BJ (cell line): ENCODE data around the gene ODAPH. TPM values are rescaled to one million over a fixed set of nuclear protein-coding genes. Genes with fewer than 3 reads are reported as not detected.

Experiments
- CTCF ChIA-PET: fragments of 350-600 bp; formaldehyde crosslinking; extraction: SDS; loops from one replicate; lab custom pipeline; 2021; ENCODE audit warnings: antibody characterized with exemption, inconsistent platforms; lab: Yijun Ruan, JAX
- POLR2A ChIA-PET: fragments of 300-600 bp; sonication (Branson Sonifier 250); formaldehyde crosslinking; extraction: SDS; loops from one replicate; lab custom pipeline; 2021; ENCODE audit warnings: antibody characterized with exemption; lab: Charles Lee
- DNase-seq: peaks from one replicate; pipeline ENCODE4 v3.0.0-alpha.2; 2011; ENCODE audit warnings: low read depth
- H3K27me3 ChIP-seq: 2 replicates; pipeline ENCODE4 v1.6.0; 2011; ENCODE audit warnings: low read length; ENCODE audit not compliant: control insufficient read depth, insufficient read depth
- H3K36me3 ChIP-seq: 2 replicates; pipeline ENCODE4 v1.5.1; 2011; ENCODE audit warnings: low read length; ENCODE audit not compliant: control insufficient read depth, insufficient read depth
- H3K4me3 ChIP-seq: 2 replicates; pipeline ENCODE4 v1.5.1; 2011; ENCODE audit warnings: low read depth, mild to moderate bottlenecking, control low read depth, low read length
- CTCF ChIP-seq: IDR thresholded peaks from 2 replicates; pipeline ENCODE4 v1.5.1; 2011; ENCODE audit warnings: low read depth, mild to moderate bottlenecking, control low read depth, inconsistent platforms, low read length, moderate library complexity; ENCODE audit not compliant: insufficient read depth
- polyA plus RNA-seq: library from polyadenylated mRNA; depleted of rRNA; stranded (reverse); fragments of >200 nt; gene quantifications from 2 replicates; pipeline ENCODE4 v1.2.3, GENCODE V29; 2011

The ODAPH gene
- polyA plus RNA-seq, 1 experiment = not detected

DNA sequence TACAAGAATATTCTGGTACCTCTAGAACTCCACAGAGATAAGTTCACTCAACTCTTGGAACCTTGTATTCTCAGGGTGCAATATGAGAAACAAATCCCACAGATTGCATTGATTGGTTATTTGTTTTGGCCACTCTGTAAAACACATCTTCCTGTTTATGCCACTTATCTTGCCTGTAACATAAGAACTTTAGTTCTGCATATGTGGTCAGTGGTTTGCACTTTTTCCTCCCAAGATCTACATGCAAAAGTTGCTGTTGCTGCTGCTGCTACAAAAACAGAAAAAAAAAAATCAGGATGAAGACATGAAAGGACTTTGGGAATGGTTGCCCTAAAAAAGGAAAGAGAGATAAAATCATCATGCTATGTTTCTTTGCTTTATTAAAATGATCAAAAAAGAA, 9.6 kb downstream of the ODAPH start:
- no peak for TF ChIP-seq CTCF
- no peak for DNase-seq
- no peaks in the 10 kb centered on the region for H3K27me3 ChIP-seq
- no peak overlapping the region for H3K4me3 ChIP-seq
- CTCF ChIA-PET = no interaction called here
- POLR2A ChIA-PET = no interaction called here
- no peaks in the 10 kb centered on the region for H3K36me3 ChIP-seq

GRCh38 chr4:75566911-75567310, 11.0 kb downstream of the ODAPH start:
- ChIA-PET POLR2A (no interaction called here), CTCF (interaction anchor here (0.6 kb wide), 2 partner anchors 34 to 281 kb away, joined by 3 to 4 read pairs; no protein-coding TSS in a partner anchor)
- no peaks in the 10 kb centered on the region for H3K27me3 ChIP-seq
- no peak overlapping the region for H3K4me3 ChIP-seq
- TF ChIP-seq CTCF = no peak
- DNase-seq = no peak
- H3K36me3 ChIP-seq = no peaks in the 10 kb centered on the region

GRCh38 chr4:75567725-75568124, 11.9 kb downstream of the ODAPH start:
- Histone ChIP-seq H3K27me3 (no peaks in the 10 kb centered on the region), H3K4me3 (no peak overlapping the region), H3K36me3 (no peaks in the 10 kb centered on the region)
- POLR2A ChIA-PET = no interaction called here
- CTCF ChIA-PET = interaction anchor here (0.6 kb wide), 1 partner anchor 33 kb away, joined by 3 read pairs; no protein-coding TSS in a partner anchor
- TF ChIP-seq CTCF = no peak
- no peak for DNase-seq

GRCh38 chr4:75584067-75584466, 28.2 kb downstream of the ODAPH start:
- no peak for DNase-seq
- no peak overlapping the region for H3K4me3 ChIP-seq
- ChIA-PET CTCF (interaction anchor here (1.0 kb wide), 1 partner anchor 9 kb away, joined by 3 read pairs; no protein-coding TSS in a partner anchor), POLR2A (no interaction called here)
- 0 out of 2 replicates have a peak, but pooled peaks cover 1% of the 10 kb centered on the region for H3K27me3 ChIP-seq
- TF ChIP-seq CTCF = no peak
- H3K36me3 ChIP-seq = no peaks in the 10 kb centered on the region

DNA sequence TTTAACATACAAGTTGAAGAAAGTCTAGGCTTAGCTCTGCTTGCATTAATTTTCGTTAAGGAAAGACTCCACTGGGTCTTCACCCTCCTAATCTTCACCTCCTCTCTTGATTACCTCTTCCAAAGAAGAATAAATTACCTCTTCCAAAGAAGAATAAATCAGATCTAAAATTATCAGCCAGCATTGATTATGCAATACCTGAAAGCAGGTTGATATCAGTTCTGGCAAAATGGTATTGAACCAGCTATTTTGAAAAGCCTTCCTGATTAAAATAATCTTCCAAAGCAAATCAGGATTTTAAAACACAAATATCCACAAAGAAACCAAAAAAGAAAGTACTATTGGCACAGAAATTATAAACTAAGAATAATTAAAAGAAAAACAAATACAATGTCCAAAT, 37.5 kb downstream of the ODAPH start:
- Histone ChIP-seq H3K36me3 (no peaks in the 10 kb centered on the region), H3K4me3 (no peak overlapping the region), H3K27me3 (no peaks in the 10 kb centered on the region)
- ChIA-PET CTCF (interaction anchor here (0.7 to 1.1 kb wide), 2 partner anchors 9 to 11 kb away, joined by 3 read pairs; no protein-coding TSS in a partner anchor), POLR2A (no interaction called here)
- no peak for TF ChIP-seq CTCF
- DNase-seq = no peak
